GM12891 (cell line): ENCODE data around the gene GALNT6.

ENCODE experiments used
- POLR2A ChIP-seq: IDR thresholded peaks from 2 replicates; pipeline ENCODE4 v1.6.1; 2011; ENCODE audit warnings: low read depth, low read length, control low read depth
- POLR2AphosphoS5 ChIP-seq: IDR thresholded peaks from 2 replicates; pipeline ENCODE4 v1.6.1; 2011; ENCODE audit warnings: low read depth, low read length, control low read depth
- SPI1 ChIP-seq: IDR thresholded peaks from 2 replicates; pipeline ENCODE4 v1.6.1; 2011; ENCODE audit warnings: low read depth, low read length, control low read depth
- TAF1 ChIP-seq: IDR thresholded peaks from 2 replicates; pipeline ENCODE4 v1.6.1; 2011; ENCODE audit warnings: low read depth, low read length, control low read depth

DNA sequence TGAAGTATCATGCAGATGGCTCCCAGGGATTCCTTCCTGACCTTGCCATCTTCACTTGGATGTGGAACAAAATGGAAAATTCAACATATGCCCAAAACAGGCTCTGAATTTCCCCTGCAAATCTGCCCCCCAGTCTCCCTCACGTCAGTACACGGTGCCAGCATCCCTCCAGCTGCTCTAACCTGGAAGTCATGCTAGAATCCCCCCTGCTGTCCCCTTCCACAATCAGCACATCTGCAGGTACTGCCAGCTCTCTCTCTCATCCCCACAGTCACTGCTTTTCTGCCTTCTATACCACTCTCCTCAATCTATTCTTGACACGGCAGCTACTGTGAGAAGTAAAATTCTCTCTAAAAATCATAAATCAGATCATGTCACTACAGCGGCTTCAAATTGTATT is 21.6 kb downstream of the GALNT6 start:
- TF ChIP-seq POLR2A (no peak), POLR2AphosphoS5 (no peak), TAF1 (no peak), SPI1 (no peak)
